AG10803 (cell line): ENCODE measurements around the gene LANCL2.
A peak's percentile ranks its signal among the peaks of the same experiment; 100 is the strongest.

Source experiments
- DNase-seq: peaks from one replicate; pipeline ENCODE4 v3.0.0; 2010; ENCODE audit warnings: low read depth
- H3K4me3 ChIP-seq: 2 replicates; pipeline ENCODE4 v1.5.1; 2011; ENCODE audit warnings: mild to moderate bottlenecking, low read length, control low read depth
- CTCF ChIP-seq: conservative IDR thresholded peaks from 2 replicates; pipeline ENCODE4 v1.5.1; 2011; ENCODE audit warnings: mild to moderate bottlenecking, low read length, control low read depth, inconsistent platforms

The LANCL2 gene

GRCh38 chr7:55431898-55432297 is 66.8 kb downstream of the LANCL2 start:
- no peak overlapping the region for H3K4me3 ChIP-seq
- TF ChIP-seq CTCF, result no peak
- no peak for DNase-seq

GRCh38 chr7:55432506-55432905 is 67.4 kb downstream of the LANCL2 start:
- no peak for DNase-seq
- no peak overlapping the region for H3K4me3 ChIP-seq
- no peak for TF ChIP-seq CTCF

- DNase-seq, result peak; percentile 47
- TF ChIP-seq CTCF, result peak; percentile 60
- H3K4me3 ChIP-seq, result no peak overlapping the region
These were observed 68.0 kb downstream of the LANCL2 start for GRCh38 chr7:55432939-55433784.

- H3K4me3 ChIP-seq, result no peak overlapping the region
- DNase-seq, result no peak
- TF ChIP-seq CTCF, result no peak
These were observed 70.3 kb downstream of the LANCL2 start for GRCh38 chr7:55435466-55435865.

- no peak for TF ChIP-seq CTCF
- DNase-seq, result no peak
- H3K4me3 ChIP-seq, result no peak overlapping the region
These were observed 71.3 kb downstream of the LANCL2 start for GRCh38 chr7:55436457-55436856.

- no peak overlapping the region for H3K4me3 ChIP-seq
- TF ChIP-seq CTCF, result no peak
- DNase-seq, result no peak
These were observed 72.2 kb downstream of the LANCL2 start for GRCh38 chr7:55437375-55437774.

- TF ChIP-seq CTCF, result no peak
- no peak for DNase-seq
- no peak overlapping the region for H3K4me3 ChIP-seq
These were observed 73.1 kb downstream of the LANCL2 start for GRCh38 chr7:55438085-55438756.
